Keratinocyte (primary cell): ENCODE measurements around the gene IL37. TPM values are rescaled to one million over a fixed set of nuclear protein-coding genes. Genes with fewer than 3 reads are reported as not detected.

Experiments used
- DNase-seq: peaks from one replicate; pipeline ENCODE4 v3.0.0-alpha.2; 2011; ENCODE audit warnings: low read depth, missing footprints, low spot score
- FAIRE-seq: peaks from 2 replicates; lab custom pipeline; 2011; peaks lifted over from hg19 to GRCh38; lab: Jason Lieb, UNC
- H2AFZ ChIP-seq: 2 replicates; pipeline ENCODE4 v1.6.0; 2012; ENCODE audit warnings: low read length, control low read depth, inconsistent platforms; ENCODE audit not compliant: control insufficient read depth
- H3K27ac ChIP-seq: 2 replicates; pipeline ENCODE4 v1.5.1; 2011; ENCODE audit warnings: low read length; ENCODE audit not compliant: control insufficient read depth, insufficient read depth
- H3K27me3 ChIP-seq: 3 replicates; pipeline ENCODE4 v1.6.0; 2011; ENCODE audit warnings: low read length; ENCODE audit not compliant: control insufficient read depth, insufficient read depth; ENCODE audit errors: extremely low read depth
- H3K36me3 ChIP-seq, 2 experiments: 2 replicates in 1 of 2; 3 replicates in 1 of 2; pipeline ENCODE4 v1.5.1; 2011; ENCODE audit warnings: low read length in 2 of 2, mild to moderate bottlenecking in 1 of 2; ENCODE audit not compliant: control insufficient read depth in 2 of 2, insufficient read depth in 2 of 2; ENCODE audit errors: extremely low read depth in 1 of 2
- H3K4me1 ChIP-seq: 3 replicates; pipeline ENCODE4 v1.5.1; 2011; ENCODE audit warnings: low read length; ENCODE audit not compliant: control insufficient read depth, insufficient read depth; ENCODE audit errors: extremely low read depth
- H3K4me2 ChIP-seq: 3 replicates; pipeline ENCODE4 v1.6.0; 2011; ENCODE audit warnings: low read depth, low read length; ENCODE audit not compliant: control insufficient read depth, insufficient read depth; ENCODE audit errors: extremely low read depth
- H3K4me3 ChIP-seq, 3 experiments: fragments of 200-600 bp in 1 of 3; sonication (generic) in 1 of 3; 2 replicates in 2 of 3; 3 replicates in 1 of 3; pipeline ENCODE4 v1.5.1; 2011 to 2016; ENCODE audit warnings: low read length in 3 of 3, mild to moderate bottlenecking in 3 of 3, control low read depth in 2 of 3, inconsistent platforms in 1 of 3, low read depth in 1 of 3, mixed read lengths in 1 of 3, mixed run types in 1 of 3, moderate library complexity in 1 of 3; ENCODE audit not compliant: control insufficient read depth in 2 of 3, insufficient read depth in 2 of 3; ENCODE audit errors: extremely low read depth in 1 of 3
- H3K79me2 ChIP-seq: 2 replicates; pipeline ENCODE4 v1.6.0; 2012; ENCODE audit warnings: low read length; ENCODE audit not compliant: control insufficient read depth, insufficient read depth
- H3K9ac ChIP-seq: 3 replicates; pipeline ENCODE4 v1.6.0; 2011; ENCODE audit warnings: low read length; ENCODE audit not compliant: control insufficient read depth, insufficient read depth; ENCODE audit errors: extremely low read depth
- H3K9me1 ChIP-seq: 3 replicates; pipeline ENCODE4 v1.6.0; 2011; ENCODE audit warnings: low read length; ENCODE audit not compliant: control insufficient read depth, insufficient read depth; ENCODE audit errors: extremely low read depth
- H3K9me3 ChIP-seq: 2 replicates; pipeline ENCODE4 v1.5.1; 2012; ENCODE audit warnings: low read depth, low read length; ENCODE audit not compliant: control insufficient read depth
- H4K20me1 ChIP-seq: 3 replicates; pipeline ENCODE4 v1.6.0; 2011; ENCODE audit warnings: low read length; ENCODE audit not compliant: control insufficient read depth, insufficient read depth; ENCODE audit errors: extremely low read depth
- CTCF ChIP-seq, 3 experiments: IDR thresholded peaks in 1 of 3; conservative IDR thresholded peaks in 1 of 3; optimal IDR thresholded peaks in 1 of 3; 2 replicates in 2 of 3; 3 replicates in 1 of 3; pipeline versions ENCODE3 to v1.5.1; 2011; ENCODE audit warnings: low read length in 3 of 3, mild to moderate bottlenecking in 3 of 3, moderate library complexity in 2 of 3, control low read depth in 1 of 3, inconsistent platforms in 1 of 3; ENCODE audit not compliant: insufficient read depth in 2 of 3; ENCODE audit errors: extremely low read depth in 1 of 3
- EZH2 ChIP-seq: IDR thresholded peaks from one replicate; pipeline ENCODE4 v1.6.1; 2012; ENCODE audit warnings: inconsistent platforms, mild to moderate bottlenecking, low read length, moderate library complexity
- dilution Hi-C: fragments of 300-500 bp; cut with MboI; formaldehyde crosslinking; loops from one replicate; pipeline ENCODE4 v1.7.0; 2020; ENCODE audit warnings: low sequenced_read_pairs; ENCODE audit not compliant: extremely low pct_ligation_motif_present
- polyA plus RNA-seq, 5 experiments: library from polyadenylated mRNA; depleted of rRNA in 3 of 5; stranded (reverse) in 3 of 5; stranded (forward) in 1 of 5; unstranded in 1 of 5; fragments of >200 nt; gene quantifications; 1 replicate in 1 of 5; 2 replicates in 3 of 5; 3 replicates in 1 of 5; pipeline versions ENCODE4 v1.2.1 to v1.2.3, GENCODE V29; 2011 to 2012; ENCODE audit warnings: missing spikeins in 2 of 5, low read depth in 1 of 5, low replicate concordance in 1 of 5

Gene IL37
- polyA plus RNA-seq, 1 donor (not counting 4 experiments of a cell fraction or from before 2014, with no cell fraction given) = 0.63 TPM

- dilution Hi-C loops = no loop called here
- H3K9me3 ChIP-seq = no peaks in the 10 kb centered on the region
- no peak overlapping the region for H3K4me2 ChIP-seq
- peaks cover 6% of the 10 kb centered on the region for H3K4me1 ChIP-seq
- no peaks in the 10 kb centered on the region for H3K27me3 ChIP-seq
- no peak for TF ChIP-seq CTCF (optimal IDR thresholded peaks at IDR 0.05 in 1 of 3, IDR thresholded peaks at IDR 0.05 in 1 of 3, conservative IDR thresholded peaks at IDR 0.05 in 1 of 3; ENCODE audit: extremely low read depth in 1 of 3, insufficient read depth in 2 of 3, low read length in 3 of 3)
- TF ChIP-seq EZH2 = no peak
- H4K20me1 ChIP-seq = no peaks in the 10 kb centered on the region
- no peaks in the 10 kb centered on the region for H3K79me2 ChIP-seq
- H3K27ac ChIP-seq = no peak overlapping the region
- H3K36me3 ChIP-seq = no peaks in the 10 kb centered on the region
- H2AFZ ChIP-seq = no peak overlapping the region
- H3K9me1 ChIP-seq = no peaks in the 10 kb centered on the region
- no peak overlapping the region for H3K4me3 ChIP-seq
- no peak overlapping the region for H3K9ac ChIP-seq
- FAIRE-seq = no peak
- DNase-seq = no peak
Measured at GRCh38 chr2:112923967-112924338, 13.0 kb downstream of the IL37 start.

- dilution Hi-C loops = no loop called here
- H3K9me3 ChIP-seq = no peaks in the 10 kb centered on the region
Measured at GRCh38 chr2:112924360-112924759, 13.4 kb downstream of the IL37 start.

More at GRCh38 chr2:112924360-112924759, 13.4 kb downstream of the IL37 start:
- Histone ChIP-seq H3K4me3 (no peak overlapping the region), H3K36me3 (no peaks in the 10 kb centered on the region), H4K20me1 (no peaks in the 10 kb centered on the region), H3K27me3 (no peaks in the 10 kb centered on the region), H3K4me2 (no peak overlapping the region), H3K79me2 (no peaks in the 10 kb centered on the region), H3K9ac (no peak overlapping the region), H2AFZ (no peak overlapping the region), H3K4me1 (peaks cover 6% of the 10 kb centered on the region), H3K9me1 (no peaks in the 10 kb centered on the region), H3K27ac (no peak overlapping the region)
- TF ChIP-seq EZH2 = no peak
- no peak for TF ChIP-seq CTCF (optimal IDR thresholded peaks at IDR 0.05 in 1 of 3, IDR thresholded peaks at IDR 0.05 in 1 of 3, conservative IDR thresholded peaks at IDR 0.05 in 1 of 3; ENCODE audit: extremely low read depth in 1 of 3, insufficient read depth in 2 of 3, low read length in 3 of 3)
- no peak for DNase-seq
- FAIRE-seq = no peak
